GM12801 (cell line): ENCODE measurements around the gene LUZP2.

Experiments used
- CTCF ChIP-seq: IDR thresholded peaks from one replicate; pipeline ENCODE4 v1.5.1; 2011; ENCODE audit warnings: control low read depth; ENCODE audit not compliant: insufficient read length; ENCODE audit errors: extremely low read depth

The LUZP2 gene

GRCh38 chr11:24515632-24516031 lies 18.8 kb downstream of the LUZP2 start:
- no peak for TF ChIP-seq CTCF

- no peak for TF ChIP-seq CTCF
These were observed 19.8 kb downstream of the LUZP2 start for GRCh38 chr11:24516638-24517037.

GRCh38 chr11:24521601-24522000 lies 24.7 kb downstream of the LUZP2 start:
- TF ChIP-seq CTCF, result no peak

- TF ChIP-seq CTCF, result no peak
These were observed 27.3 kb downstream of the LUZP2 start for GRCh38 chr11:24524156-24524555.

- TF ChIP-seq CTCF, result no peak
These were observed 34.7 kb downstream of the LUZP2 start for GRCh38 chr11:24531528-24531927.

- no peak for TF ChIP-seq CTCF
These were observed 46.9 kb downstream of the LUZP2 start for GRCh38 chr11:24543771-24544170.

GRCh38 chr11:24556693-24557092 lies 59.8 kb downstream of the LUZP2 start:
- no peak for TF ChIP-seq CTCF

GRCh38 chr11:24559315-24559714 lies 62.5 kb downstream of the LUZP2 start:
- no peak for TF ChIP-seq CTCF
